GM21717 (cell line): Measurements from ENCODE around the gene PTPRO.

Source experiments
- ATAC-seq: cut with Tn5 transposase; IDR thresholded peaks from one replicate; pipeline ENCODE4 v1.9.1; 2021; ENCODE audit warnings: mild to moderate bottlenecking, moderate library complexity; ENCODE audit not compliant: unreplicated experiment

The PTPRO gene

DNA sequence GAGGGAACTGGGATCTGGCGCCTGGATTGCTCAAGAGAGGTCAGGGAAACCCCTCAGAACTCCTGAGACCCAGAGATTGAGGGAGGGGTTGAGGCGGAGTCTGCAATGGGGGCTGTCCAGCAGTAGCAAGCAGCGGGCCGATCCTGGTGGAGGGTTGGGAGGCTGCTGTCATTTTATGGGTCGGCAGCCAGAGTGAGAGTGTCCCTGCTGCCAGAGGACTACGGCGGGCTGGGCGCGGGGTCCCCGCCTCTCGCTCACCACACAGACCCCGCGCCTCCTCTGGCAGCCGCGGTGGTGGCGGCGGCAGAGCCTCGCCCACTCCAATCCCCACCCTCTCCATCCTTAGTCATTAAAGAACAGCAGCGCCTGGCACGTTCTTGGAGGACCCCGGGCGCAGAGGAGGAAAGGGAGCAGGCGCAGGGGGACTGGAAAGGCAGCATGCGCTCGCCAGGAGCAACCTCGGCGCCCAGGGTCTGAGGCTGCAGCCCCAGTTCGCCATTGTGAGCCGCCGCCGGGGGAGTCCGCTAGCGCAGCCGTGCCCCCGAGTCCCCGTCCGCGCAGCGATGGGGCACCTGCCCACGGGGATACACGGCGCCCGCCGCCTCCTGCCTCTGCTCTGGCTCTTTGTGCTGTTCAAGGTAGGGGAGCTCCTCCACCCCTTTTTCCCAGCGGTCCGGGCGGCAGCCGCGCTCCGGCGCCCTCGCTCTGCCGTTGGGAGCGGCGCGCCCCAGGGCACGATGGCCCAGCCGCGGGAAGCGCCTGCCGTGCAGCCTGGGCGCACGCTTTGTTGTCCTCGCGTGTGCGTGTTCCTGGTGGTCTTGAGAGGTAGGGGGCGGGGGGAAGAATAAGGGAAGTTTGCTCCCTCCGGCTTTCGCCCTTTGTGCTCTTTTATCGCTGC is at the start of gene PTPRO:
TSS of gene PTPRO (plus strand) at position 345 of the 898 bp plus-strand sequence.
- no peak for ATAC-seq

DNA sequence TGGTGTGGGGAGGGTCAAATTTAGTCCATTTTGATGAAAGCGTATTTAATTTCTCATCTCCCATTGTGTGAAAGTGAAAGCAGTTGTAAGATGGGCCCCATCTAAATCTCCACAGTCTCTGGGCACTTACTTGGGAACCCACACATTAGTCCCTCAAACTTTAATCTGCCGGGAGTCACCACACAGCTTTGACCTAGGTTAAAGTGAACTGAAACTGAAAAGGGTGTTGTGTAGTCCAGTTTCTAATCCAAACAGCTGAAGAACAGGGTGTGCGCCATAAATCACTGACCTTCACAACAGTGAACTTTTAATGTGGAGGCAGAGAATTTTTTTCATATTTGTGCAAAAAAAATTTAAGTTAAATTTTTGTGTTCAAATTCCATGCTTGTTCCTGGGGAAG is 48.4 kb upstream of the PTPRO start:
- no peak for ATAC-seq

DNA sequence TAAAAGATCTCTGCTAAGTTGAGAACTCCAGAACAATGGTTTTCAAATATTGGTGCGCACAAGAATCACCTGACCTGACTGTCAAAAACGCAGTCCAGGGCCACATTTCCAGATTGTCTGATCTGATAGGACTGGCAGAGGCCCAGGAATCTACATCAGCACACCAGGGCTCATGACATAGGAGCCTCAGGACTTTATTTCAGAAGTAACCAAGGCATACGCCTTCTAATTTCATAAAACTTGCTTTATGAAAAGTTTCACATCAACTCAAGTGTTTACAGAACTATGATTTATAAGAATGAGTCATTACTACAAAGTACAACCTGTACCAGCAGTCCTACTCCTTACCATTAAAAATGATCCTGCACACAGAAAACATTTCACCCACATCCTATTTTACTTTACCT is 47.7 kb upstream of the PTPRO start:
- no peak for ATAC-seq

DNA sequence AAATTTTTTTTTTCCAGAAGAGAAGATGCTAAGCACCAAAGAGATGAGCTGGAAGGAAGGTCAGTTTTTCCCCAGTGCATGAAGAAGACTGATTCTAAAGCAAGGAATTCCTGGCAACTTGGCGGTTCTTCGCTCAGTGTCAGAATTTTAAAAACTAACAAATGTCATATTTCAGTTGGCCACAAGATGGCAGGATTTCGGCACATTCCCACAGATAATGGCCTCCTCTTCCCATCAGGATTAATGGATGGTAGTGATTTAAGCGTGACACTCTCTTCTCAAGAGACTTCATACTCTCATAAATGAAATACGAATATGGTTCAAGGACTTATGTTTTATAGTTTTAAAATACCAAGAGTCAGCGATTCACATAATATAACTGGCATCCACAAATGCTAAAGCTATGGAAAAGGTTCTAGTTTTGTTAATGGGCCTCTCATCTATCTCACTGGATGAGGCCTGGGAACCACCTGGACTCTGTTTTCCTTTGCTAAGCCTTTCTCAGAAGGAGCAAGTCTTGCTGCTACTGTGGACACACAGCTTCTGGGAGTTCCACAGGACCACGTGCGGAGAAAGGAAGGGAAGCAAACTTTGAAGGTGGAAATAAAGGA is 46.1 kb upstream of the PTPRO start:
- ATAC-seq = no peak

DNA sequence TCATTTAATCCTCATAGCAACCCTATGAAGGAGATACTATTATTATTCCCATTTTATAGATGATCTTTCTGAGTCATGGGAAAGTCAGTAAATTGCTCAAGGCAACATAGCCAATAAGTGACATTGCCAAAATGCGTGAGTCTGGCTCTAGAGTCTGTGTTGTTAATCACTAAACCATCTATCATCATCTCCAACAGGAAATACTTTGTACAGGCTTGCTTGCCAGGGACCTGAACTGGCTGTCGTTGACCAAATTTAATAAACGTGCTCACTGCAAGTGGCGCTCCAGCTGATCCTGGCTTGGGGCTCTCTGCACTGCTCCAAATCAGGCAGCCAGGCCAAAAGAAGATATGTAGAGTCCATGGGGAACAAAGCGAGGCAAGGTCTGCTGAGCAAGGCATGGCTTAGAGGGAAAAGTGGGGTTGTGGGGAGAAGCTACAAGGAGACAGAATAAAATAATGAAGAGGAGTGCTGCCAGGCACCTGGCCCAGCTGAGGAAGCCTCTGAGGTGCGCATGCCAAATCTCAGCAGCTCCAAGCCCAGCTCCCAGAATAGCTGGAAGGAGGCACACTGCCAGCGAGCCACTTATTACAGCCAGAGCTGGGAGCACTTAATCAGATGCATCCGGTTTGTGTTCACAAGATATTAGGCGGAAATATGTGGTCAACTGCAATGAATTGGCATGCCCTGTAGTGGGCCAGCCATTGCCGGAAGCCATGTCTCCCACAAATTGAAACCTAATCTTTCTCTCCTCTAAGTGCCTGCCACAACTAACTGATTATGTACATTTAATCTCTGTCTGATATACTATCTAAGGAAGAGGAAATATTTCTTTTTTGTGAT is 43.3 kb upstream of the PTPRO start:
- ATAC-seq = no peak

DNA sequence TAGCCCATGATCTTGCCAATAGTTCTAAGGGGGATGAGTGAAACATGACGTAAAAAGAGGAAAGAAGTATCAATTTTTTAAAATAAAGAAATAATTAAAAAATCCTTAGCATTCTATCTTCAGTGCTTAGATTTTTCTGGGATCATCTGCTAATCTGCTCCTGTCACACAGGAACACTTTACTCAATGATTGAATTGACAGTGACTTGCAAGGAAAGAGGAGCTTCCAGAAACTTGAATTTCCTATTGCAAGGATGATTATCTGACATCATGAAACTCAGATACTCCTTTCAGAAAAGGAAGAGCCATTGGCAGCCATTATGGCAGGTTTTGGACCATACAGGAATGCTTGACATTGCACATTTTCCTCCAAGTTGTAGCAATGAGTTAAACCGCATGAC is 41.4 kb upstream of the PTPRO start:
- ATAC-seq = no peak

DNA sequence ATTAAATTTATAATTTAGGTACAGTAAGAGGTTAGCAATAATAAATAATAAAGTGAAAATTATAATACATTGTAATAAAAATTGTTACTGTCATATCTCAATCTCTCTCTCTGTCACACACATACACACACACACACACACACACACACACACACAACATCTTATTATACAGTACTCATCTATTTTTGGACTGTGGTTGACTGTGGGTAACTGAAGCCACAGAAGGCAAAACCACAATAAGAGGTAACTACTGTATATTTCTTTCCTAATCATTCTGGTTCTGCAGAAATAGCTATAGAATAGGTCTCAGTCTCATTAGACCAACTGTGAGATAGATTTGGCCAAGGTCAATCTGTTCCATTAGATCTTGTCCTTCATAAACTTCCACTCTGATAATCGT is 33.1 kb upstream of the PTPRO start:
- no peak for ATAC-seq

DNA sequence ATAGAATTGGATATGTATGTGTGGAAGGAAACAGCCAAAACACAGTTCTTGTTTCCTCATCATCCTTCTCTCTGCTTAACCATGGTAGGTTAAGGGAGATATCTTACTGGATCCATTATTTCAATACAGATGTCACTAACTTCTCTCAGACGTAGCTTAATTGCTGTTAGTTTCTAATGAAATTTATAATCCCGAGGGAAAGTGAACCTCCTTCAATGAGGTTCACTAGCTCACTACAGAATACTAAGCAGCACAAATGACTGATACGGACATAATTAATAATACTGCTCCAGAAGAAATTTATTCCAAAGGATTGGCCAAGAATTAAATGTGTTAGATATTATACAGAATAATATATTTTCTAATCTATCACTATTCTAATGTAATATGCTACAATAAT is 28.6 kb upstream of the PTPRO start:
- no peak for ATAC-seq

DNA sequence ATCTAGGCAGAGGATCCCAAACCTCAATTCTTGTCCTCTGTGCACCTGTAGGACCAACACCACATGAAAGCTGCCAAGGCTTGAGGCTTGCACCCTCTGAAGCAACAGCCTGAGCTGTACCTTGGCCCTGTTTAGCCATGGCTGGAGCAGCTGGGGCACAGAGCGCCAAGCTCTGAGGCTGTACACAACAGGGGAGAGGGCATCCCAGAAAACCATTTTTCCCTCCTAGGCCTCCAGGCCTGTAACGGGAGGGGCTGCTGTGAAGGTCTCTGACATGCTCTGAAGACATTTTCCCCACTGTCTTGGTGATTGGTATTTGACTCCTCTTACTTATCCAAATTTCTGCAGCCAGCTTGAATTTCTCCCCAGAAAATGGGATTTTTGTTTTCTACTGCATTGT is 22.4 kb upstream of the PTPRO start:
- no peak for ATAC-seq

DNA sequence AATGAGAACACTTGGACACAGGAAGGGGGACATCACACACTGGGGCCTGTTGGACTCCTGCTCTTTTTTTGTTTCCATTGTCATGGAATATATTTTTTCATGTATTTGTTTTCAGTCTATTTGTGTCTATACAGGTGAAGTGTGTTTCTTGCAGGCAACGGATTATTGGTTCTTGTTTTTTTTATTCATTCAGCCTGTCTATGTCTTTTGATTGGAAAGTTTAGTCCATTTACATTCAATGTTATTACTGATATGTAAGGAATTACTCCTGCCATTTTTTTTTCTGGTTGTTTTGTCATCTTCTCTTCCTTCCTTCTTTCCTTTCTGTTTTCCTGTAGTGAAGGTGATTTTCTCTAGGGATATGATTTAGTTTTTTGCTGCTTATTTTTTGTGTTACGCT is 18.0 kb upstream of the PTPRO start:
- ATAC-seq = no peak

DNA sequence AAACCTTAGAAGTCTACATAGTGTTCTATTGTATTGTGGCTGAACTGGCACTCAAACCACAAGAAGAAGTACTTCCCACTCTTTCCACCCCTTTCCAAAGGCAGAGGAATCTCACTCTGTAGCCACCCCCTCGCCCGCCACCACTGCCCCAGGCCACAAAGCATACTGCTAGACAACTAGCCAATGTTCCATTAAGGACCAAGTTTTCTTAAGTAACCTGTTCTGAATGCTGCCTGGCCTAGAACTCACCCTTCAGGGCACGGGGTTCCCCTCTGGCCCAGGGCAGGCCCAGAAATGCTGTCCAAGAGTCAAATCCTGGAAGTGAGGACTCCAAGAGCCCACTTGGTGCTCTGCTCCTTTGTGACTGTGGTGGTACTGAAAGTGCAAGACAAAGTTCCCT is 15.7 kb upstream of the PTPRO start:
- ATAC-seq = no peak

DNA sequence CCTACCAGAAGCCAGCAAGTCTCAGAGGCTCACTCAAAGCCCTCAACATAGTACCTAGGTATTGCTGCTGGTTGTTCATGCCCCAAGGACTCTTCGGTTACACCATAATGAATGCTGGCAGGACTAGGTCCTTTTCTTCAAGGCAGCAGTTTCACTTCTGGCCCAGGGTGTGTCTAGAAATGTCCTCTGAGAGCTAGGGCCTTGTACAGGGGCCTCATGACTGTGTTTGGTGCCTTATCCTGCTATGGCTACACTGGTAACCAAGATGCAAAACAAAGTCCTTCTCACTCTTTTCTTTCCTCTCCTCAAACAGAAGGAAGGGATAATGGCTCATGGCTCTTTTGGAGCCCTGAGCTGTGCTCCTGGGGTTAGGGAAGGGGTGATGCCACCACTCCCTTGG is 15.2 kb upstream of the PTPRO start:
- no peak for ATAC-seq

DNA sequence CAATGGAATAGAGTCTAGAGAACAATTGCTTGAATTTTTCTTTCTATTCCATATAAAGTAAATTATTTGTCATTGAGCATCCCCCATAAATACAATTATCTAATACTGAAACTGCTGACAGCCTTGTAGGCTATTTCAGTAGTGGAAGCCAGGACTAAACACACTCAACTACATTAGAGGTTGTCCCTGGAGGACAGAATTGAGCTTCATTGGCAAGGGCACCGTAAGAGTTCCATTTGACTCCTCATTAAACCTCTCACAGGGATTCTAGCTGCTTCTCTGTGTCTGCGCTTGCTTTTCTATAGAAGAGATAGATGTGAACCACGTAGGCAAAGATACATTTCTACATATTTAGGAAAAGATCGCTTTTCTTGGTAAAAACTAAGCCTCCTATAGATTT is 3.5 kb upstream of the PTPRO start:
- ATAC-seq = no peak

DNA sequence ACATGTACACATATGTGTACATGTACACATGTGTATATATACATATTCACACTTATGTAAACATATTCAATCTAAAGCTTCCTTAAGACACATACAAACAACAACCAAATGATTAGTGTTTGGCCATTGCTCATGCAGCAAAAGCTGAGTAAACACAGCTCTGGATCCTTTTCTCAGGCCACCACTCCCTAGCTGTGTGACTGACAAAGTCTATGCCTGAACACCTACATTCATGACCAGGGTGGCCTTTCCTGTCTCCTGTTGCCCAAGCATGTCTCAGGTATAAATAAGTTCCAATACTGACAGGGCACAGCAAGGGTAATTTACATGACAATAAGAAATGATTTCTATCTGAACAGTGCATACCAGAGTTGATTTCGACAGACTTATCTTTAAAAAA is 1.4 kb upstream of the PTPRO start:
- ATAC-seq = no peak

DNA sequence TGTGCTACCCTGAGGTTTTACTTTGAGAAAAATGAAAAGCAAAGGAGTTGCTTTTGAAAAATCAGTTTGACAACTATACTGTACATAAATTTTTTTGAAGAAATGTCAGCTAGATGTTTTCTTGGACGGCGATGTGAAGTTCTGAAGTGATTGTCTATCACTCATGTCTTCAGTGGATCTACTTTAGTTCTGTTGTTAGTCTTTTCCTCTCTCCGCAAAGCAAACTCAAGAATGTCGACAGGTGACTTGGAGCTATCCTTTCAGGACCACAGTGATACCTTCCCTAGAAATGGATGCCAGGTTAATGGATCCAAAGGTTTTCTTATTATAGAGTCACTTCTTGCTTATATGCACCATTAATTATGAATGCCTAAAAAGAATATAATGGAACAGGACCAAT is 1.2 kb downstream of the PTPRO start:
- no peak for ATAC-seq

DNA sequence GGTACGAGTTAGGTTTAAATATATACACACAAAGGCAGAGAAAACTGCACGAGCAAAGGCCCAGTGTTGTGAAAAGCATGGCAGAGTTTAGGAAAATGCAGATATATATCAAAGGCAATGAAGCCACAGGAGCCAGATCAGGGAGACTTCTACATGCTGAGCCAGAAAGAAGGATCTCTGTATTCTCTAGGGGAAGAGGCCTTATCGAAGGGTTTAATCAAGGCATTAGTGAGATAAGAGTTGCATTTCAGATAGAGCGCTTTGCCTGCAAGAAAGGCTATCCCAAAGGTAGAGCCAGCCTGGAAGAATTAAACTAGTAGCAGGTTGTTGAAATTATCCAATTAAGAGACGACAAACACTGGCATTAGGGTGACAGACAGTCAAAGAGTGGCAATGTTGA is 7.6 kb downstream of the PTPRO start:
- ATAC-seq = no peak

DNA sequence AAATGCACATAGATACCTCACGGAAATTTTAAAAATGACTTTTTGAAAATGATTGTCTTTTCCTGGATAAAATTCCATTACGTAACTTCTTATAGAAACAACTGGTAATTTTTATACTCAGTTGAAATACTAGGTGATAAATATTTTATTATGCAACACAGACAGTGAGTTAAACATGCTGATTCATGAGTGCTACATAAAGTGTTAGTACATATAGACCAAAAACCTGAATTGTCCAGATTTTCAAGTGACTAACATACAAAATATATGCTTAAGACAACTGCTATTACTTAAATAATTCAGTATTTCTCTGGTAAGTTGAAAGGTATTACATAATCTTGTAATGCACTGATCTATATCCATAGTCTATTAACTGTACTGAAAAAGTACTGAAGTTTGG is 11.9 kb downstream of the PTPRO start:
- no peak for ATAC-seq

DNA sequence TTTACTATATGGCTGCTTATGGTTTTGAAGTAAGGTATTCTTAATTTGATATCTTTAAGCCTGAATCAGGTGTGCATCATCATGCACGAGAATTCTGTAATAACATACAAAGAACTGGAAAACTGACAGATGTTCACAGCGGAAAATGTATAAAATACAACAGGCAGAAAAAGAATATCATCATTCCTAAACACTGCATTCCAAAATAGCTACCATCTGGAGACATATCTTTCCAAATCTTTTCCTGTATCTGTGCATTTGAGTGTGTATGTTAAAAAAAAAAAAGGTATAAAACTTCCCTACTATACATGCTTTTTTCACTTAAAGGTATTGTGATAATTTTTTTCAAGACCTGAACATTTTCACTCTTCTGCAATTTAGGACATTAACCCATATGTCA is 13.7 kb downstream of the PTPRO start:
- ATAC-seq = no peak

DNA sequence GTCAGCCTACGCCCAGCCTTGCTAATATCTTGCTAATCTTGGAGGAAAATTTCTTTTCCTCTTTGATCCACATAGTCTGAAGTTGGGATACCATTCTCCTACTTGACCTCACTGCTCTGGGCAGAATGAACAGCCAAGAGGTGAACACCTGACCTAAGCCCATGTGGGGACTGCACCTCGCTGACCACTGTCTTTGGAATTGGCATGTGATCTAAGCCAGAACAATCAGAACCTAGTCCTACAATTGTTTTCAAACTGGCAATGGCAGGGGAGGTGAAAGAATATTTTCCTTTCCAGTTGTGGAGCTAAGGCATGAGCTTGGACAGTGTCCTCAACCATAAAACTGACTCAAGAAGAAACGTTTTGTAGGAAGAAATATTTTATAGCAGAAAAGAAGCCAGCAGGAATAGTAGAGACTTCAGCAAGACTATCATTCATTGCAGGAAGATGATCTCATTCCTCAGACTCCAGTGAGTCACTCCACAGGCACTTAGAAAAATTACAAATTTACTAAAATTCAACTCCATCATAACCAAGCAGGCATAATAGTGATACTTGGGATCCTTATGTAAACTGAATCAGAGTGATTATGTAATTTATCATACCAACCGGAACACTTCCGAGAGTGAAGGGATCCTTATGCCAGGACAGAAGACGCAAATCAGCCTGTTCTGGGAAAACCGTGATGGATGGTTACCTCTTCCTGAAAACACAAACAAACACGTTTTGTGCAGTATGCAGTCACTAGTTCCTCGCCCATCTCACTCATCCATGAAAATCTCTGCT is 14.7 kb downstream of the PTPRO start:
- ATAC-seq = no peak

DNA sequence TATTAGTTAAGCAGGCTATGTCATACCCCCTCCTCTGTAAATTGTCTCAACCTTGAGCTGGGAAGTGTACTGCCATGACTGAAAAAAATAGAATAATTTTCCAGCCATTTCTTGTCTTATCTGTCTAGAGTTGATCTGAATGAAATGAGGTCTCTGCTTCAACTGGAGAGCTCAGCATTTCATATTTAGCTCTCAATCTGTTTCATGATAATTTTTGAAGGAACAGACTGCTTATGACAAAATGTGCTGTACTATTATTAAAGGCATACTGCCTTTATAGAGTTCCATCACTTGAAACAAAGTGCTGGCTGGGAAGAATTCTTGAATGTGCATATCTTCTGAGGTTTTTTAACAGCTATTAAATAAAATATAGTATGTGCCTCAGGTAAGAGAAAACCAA is 19.1 kb downstream of the PTPRO start:
- no peak for ATAC-seq

DNA sequence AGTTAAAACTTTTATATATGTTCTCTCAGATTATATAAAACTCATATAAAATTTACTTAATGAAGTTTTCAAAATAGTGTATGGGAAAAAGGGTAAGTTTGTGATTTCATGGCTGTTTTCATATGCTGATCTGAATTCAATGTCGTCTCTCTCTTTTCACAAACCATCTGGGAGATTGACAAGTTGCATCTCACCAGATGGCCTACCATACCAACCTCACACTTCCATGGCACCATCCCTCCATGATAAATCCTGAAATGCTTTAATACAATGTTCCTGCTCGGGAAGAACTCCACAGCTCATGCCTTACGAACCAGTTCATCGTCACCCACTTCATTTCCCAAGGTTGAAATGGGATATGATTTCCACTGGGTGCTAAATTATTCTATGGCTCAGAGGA is 22.3 kb downstream of the PTPRO start:
- no peak for ATAC-seq
